GM19023 (cell line): ENCODE results near the gene PCLO.
"Not testable (repeated sequence)": the region's sequence is repeated elsewhere in the genome, so short reads cannot be mapped to it uniquely, and the experiment has no call there.

Experiments
- ATAC-seq: cut with Tn5 transposase; IDR thresholded peaks from one replicate; pipeline ENCODE4 v1.9.1; 2021; ENCODE audit warnings: mild to moderate bottlenecking, moderate library complexity; ENCODE audit not compliant: unreplicated experiment

Gene PCLO

DNA sequence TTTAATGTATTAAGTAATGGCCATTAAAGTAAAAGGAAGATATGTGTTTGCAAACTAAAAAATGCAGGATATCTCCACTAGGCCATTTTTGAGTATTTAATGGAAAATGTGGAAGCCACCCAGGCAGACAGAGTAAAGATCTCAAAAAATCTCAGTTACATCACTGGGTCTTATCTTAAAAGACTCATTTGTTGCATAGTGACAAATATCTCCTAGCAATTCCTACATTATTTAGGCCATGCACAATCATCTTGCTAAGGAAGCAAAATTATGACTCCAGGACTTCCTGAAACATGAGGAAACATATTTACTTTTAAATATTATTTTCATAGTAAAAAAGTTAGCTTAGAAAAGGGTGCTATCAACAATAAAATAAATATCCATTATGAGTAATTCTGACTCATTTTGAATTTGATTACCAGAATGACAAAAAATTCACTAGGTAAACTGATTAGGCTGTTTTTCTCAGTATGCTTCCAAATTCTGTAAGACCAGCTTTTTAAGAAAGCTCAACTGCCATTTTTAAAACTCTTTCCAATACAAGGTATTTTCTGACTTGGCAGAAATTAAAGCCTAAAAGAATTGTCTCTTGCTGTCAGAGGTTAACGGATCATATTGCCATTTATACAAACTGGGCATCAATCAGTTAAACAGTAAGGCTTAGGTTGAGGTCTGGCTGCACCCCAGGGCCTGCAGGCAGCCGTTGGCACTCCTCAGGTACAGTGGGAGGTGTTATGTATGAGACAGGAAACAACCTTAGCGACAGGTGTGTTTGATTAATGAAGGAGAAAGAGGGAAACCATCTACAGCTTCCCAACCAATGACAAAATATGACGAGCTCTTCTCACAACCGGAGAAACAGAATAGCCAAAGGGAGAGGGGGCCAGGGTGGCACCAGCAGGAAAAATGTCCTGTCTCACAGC, 31.8 kb downstream of the PCLO start:
- no peak for ATAC-seq

DNA sequence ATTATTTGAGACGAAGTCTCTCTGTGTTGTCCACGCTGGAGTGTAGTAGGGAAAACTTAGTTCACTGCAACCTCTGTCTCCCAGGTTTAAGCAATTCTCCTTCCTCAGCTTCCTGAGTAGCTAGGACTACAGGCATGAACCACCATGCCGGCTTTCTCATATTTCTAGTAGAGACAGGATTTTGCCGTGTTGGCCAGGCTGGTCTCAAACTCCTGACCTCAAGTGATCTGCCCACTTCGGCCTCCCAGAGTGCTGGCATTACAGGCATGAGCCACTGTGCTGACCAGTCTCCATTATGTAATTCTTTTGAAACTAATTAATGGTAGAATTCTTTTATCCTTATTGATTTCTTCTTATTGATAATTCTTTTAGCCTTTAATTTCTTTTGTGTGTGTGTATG, 32.5 kb downstream of the PCLO start:
- ATAC-seq = no peak

- ATAC-seq = no peak
Observed at GRCh38 chr7:83119494-83119893, 43.2 kb downstream of the PCLO start.

GRCh38 chr7:83119026-83119382, 43.7 kb downstream of the PCLO start:
- ATAC-seq = no peak

DNA sequence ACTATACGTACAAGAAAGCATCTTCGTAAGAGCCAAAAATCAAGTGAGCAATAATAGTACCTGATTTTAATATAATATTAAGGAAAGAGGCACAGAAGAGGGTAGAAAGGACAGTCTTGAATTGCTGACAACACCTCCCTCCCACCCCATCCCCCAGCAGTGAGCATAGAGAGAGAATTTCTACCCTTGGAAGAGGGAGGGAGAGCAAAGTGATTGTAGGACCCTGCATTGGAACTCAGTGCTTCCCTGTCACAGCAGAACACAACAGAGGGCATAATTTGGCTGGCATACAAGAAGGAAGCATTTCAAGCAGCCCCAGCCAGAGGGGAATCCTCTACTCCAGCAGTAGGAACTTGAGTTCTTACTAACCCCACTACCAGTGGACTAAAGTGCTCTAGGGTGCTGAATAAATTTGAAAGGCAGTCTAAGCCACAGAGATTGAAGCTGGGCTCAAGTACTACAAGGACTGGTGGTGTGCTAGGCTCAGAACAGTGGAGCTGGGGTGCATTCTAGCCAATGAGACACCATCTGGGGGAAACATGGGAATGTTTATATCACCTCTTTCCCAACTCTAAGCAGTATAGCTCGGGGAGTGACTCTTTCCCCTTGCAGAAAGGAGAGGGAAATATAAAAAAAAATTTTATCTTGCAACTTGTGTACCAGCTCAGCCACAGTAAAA, 44.2 kb downstream of the PCLO start:
- no peak for ATAC-seq

- no peak for ATAC-seq
Observed at GRCh38 chr7:83117466-83117865, 45.2 kb downstream of the PCLO start.

- ATAC-seq = no peak
Observed at GRCh38 chr7:83111391-83111790, 51.3 kb downstream of the PCLO start.

- ATAC-seq = no peak
Observed at GRCh38 chr7:83109352-83109751, 53.3 kb downstream of the PCLO start.

GRCh38 chr7:83105948-83106347, 56.7 kb downstream of the PCLO start:
- ATAC-seq = no peak

DNA sequence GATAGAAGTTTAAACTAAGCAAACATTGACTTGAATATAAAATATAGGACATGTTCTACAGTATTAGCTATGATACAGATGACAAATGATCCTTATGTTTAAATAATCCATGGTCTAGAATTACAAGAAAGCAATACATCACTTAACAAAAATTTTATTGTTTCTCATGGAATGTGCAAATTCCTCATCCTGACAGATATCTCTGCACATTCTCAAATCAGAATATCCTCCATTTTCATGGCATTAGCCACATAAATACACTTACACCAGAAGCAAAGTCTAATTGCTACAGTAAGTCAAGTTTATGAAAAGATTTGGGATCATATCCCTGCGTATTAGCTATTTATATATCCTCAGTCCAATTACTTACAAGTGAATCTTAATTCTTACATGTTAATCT, 57.6 kb downstream of the PCLO start:
- no peak for ATAC-seq

DNA sequence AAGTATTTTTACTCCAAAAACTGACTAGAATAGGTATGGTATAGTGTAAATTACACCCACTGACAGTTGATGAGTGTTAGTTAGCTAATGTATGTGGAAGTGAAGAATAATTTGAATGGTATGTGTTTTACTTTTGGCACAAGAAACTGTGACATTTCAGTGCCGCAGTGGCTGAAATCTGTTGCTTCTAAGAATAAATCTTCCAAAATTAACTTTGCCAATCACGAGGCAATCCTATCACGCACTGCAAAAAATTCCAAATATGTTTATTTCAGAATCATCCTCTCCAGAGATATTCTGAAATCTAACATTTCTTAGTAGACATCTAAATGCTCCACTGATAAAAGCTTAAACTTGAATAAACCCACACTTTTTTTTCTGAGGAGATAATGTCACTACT, 61.2 kb downstream of the PCLO start:
- ATAC-seq = no peak

DNA sequence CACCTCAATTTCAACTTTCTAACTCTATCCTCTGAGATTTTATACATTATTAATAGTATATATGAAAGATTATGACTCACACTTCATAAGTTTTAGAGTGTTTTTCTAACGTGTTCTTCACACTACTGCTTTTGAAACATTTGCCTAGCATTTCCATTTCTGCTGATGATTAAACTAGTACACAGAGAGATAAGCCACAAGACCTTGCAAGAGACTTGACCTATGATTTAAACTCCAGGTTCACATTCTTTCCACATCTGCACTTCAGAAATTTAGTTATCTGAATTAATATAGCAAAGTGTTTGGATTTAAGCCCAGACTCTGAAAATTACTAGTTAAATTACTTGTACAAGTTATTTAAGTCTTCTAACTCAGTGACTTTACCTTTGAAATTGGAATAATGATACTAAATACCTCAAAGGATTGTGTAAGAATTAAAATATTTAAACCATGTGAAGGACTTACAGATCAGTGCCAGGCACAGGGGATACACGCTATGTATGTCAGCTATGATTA, 66.6 kb downstream of the PCLO start:
- no peak for ATAC-seq

DNA sequence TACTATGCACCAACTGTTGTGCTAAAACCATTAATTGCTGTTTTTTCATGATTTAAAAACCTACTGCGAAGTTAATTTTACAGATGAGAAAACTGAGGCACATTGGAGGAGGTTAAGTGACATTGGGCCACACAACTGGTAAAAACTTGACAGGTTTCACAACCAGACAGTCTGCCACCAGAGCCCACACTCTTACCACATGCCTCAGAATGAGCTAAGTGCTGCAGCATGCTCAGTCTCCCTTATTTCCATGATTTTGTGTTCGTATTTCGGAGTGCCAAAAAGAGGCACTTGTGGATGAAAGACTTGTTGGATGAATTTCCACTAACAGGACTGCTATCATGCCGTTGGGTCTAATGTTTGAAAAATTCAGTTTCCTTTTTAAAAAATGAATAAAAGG, 77.4 kb downstream of the PCLO start:
- no peak for ATAC-seq

DNA sequence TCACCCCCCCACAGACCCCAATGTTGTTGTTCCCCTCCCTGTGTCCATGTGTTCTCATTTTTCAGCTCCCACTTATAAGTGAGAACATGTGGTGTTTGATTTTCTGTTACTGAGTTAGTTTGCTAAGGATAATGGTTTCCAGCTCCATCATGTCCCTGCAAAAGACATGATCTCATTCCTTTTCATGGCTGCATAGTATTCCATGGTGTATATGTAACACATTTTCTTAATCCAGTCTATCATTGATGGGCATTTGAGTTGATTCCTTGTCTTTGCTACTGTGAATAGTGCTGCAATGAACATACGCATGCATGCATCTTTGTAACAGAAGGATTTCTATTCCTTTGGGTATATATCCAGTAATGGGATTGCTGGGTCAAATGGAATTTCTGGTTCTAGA, 82.8 kb downstream of the PCLO start:
- not testable (repeated sequence) for ATAC-seq

GRCh38 chr7:83077328-83077727, 85.4 kb downstream of the PCLO start:
- ATAC-seq = no peak

- ATAC-seq = no peak
Observed at GRCh38 chr7:83072576-83073517, 89.8 kb downstream of the PCLO start.

- ATAC-seq = no peak
Observed at GRCh38 chr7:83065714-83066113, 97.0 kb downstream of the PCLO start.

- no peak for ATAC-seq
Observed at GRCh38 chr7:83060218-83060617, 102.5 kb downstream of the PCLO start.

DNA sequence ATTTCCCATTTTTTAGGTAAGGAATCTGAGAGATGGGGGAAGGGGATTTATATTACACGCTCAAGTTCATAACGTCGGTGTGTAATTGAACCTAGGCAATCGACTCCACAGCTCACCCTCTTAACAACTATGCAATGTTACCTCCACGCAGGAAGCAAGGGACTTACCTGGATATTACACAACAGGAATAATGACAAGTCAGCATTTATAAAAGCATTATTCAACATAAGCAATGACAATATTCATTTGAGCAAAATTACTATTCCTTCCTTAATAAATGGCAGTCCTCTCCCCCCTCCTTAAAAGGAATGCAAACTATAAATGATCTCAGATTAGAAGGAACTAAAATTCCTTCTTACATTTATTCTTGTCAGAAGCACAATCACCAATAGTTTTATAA, 104.0 kb downstream of the PCLO start:
- no peak for ATAC-seq

GRCh38 chr7:83055197-83055596, 107.5 kb downstream of the PCLO start:
- ATAC-seq = no peak

GRCh38 chr7:83054472-83054871, 108.2 kb downstream of the PCLO start:
- ATAC-seq = no peak
